ENCODE data around the gene MRPL52. TPM values are rescaled to one million over a fixed set of nuclear protein-coding genes. Genes with fewer than 3 reads are reported as not detected.

MRPL52 gene
- total and polyA plus RNA-seq, 2 of the 13 experiments (the other 11 are each of a cell fraction or from before 2014, with no cell fraction given), result 118 to 329 TPM

DNA sequence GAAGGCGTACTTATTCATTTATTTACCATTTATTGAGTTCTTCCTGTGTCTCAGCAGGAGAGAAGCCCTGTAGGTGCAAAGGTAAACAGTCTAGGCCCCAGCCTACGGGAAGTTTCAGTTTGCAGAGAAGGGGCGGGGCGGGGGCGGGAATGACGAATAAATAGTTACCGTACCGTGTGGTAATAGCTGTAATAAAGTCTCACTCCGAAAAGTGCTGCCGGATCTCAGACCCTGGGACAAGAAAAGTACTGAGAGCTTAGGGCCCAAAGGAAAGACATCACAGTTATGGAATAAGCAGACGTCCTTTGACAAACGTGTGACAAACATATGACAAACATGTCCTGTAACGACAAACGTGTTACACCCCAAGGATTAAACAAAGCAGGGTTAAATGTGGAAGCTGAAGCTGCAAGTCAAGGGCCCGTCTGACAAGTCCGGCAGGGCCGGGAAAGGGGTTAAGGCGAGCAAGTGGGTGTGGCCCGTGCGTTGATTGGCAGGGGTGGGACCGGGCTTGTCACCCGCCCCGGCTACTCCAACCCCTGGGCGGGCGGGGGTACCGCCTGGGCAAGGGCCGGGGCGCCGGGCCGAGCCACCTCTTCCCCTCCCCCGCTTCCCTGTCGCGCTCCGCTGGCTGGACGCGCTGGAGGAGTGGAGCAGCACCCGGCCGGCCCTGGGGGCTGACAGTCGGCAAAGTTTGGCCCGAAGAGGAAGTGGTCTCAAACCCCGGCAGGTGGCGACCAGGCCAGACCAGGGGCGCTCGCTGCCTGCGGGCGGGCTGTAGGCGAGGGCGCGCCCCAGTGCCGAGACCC, 41.7 kb downstream of the MRPL52 start, which contains the start of gene LRP10 (continued):
- TF ChIP-seq ARID2 (CRISPR knock-in tag; IDR thresholded peaks at IDR 0.05; ENCODE audit: borderline replicate concordance) (peak; percentile 89; the same call in 1 of the 2 replicates), PCBP1 (IDR thresholded peaks at IDR 0.05; ENCODE audit: borderline replicate concordance, low read depth, low read length) (peak; percentile 74; the same call in 1 of the 2 replicates), BORCS8-MEF2B (CRISPR knock-in tag; IDR thresholded peaks at IDR 0.05) (no peak; the same call in none of the 2 replicates), ZNF652 (CRISPR knock-in tag; IDR thresholded peaks at IDR 0.05; ENCODE audit: borderline replicate concordance, low read depth) (peak; percentile 99), ZBTB3 (CRISPR knock-in tag; IDR thresholded peaks at IDR 0.05; ENCODE audit: borderline replicate concordance, low read depth) (peak; percentile 56; the same call in 1 of the 2 replicates), HOXA5 (CRISPR knock-in tag; IDR thresholded peaks at IDR 0.05) (peak; percentile 96), ZNF570 (CRISPR knock-in tag; IDR thresholded peaks at IDR 0.05; ENCODE audit: borderline replicate concordance) (peak; percentile 91; the same call in 1 of the 2 replicates), SPEN (CRISPR knock-in tag; IDR thresholded peaks at IDR 0.05; ENCODE audit: low read depth) (peak; percentile 95), KLF16 (CRISPR knock-in tag; IDR thresholded peaks at IDR 0.05) (peak in 1 of 2 experiments; percentile 95; a peak in 2 of 4 replicates), ZNF367 (CRISPR knock-in tag; IDR thresholded peaks at IDR 0.05; ENCODE audit: borderline replicate concordance) (peak; percentile 93), CEBPB (IDR thresholded peaks at IDR 0.05; ENCODE audit: borderline replicate concordance, low read depth, low read length) (peak; percentile 18; the same call in 1 of the 2 replicates), ZNF747 (CRISPR knock-in tag; IDR thresholded peaks at IDR 0.05; ENCODE audit: borderline replicate concordance) (peak; percentile 84), AHR (CRISPR knock-in tag; IDR thresholded peaks at IDR 0.05) (peak; percentile 93)
- TF ChIP-seq, protein P1, sequence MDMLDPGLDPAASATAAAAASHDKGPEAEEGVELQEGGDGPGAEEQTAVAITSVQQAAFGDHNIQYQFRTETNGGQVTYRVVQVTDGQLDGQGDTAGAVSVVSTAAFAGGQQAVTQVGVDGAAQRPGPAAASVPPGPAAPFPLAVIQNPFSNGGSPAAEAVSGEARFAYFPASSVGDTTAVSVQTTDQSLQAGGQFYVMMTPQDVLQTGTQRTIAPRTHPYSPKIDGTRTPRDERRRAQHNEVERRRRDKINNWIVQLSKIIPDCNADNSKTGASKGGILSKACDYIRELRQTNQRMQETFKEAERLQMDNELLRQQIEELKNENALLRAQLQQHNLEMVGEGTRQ (IDR thresholded peaks at IDR 0.05; ENCODE audit: low read depth, low read length), result no peak
- TF ChIP-seq, protein P1 (CRISPR knock-in tag; IDR thresholded peaks at IDR 0.05; ENCODE audit: borderline replicate concordance), result peak; percentile 48; the same call in 1 of the 2 replicates
- TF ChIP-seq, protein P2, sequence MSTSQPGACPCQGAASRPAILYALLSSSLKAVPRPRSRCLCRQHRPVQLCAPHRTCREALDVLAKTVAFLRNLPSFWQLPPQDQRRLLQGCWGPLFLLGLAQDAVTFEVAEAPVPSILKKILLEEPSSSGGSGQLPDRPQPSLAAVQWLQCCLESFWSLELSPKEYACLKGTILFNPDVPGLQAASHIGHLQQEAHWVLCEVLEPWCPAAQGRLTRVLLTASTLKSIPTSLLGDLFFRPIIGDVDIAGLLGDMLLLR (CRISPR knock-in tag; IDR thresholded peaks at IDR 0.05), result peak; percentile 94
- TF ChIP-seq, protein P3, sequence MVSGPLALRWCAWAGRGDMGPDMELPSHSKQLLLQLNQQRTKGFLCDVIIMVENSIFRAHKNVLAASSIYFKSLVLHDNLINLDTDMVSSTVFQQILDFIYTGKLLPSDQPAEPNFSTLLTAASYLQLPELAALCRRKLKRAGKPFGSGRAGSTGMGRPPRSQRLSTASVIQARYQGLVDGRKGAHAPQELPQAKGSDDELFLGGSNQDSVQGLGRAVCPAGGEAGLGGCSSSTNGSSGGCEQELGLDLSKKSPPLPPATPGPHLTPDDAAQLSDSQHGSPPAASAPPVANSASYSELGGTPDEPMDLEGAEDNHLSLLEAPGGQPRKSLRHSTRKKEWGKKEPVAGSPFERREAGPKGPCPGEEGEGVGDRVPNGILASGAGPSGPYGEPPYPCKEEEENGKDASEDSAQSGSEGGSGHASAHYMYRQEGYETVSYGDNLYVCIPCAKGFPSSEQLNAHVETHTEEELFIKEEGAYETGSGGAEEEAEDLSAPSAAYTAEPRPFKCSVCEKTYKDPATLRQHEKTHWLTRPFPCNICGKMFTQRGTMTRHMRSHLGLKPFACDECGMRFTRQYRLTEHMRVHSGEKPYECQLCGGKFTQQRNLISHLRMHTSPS (CRISPR knock-in tag; IDR thresholded peaks at IDR 0.05; ENCODE audit: low read depth), result peak; percentile 86; the same call in 1 of the 2 replicates
- TF ChIP-seq, protein P4, sequence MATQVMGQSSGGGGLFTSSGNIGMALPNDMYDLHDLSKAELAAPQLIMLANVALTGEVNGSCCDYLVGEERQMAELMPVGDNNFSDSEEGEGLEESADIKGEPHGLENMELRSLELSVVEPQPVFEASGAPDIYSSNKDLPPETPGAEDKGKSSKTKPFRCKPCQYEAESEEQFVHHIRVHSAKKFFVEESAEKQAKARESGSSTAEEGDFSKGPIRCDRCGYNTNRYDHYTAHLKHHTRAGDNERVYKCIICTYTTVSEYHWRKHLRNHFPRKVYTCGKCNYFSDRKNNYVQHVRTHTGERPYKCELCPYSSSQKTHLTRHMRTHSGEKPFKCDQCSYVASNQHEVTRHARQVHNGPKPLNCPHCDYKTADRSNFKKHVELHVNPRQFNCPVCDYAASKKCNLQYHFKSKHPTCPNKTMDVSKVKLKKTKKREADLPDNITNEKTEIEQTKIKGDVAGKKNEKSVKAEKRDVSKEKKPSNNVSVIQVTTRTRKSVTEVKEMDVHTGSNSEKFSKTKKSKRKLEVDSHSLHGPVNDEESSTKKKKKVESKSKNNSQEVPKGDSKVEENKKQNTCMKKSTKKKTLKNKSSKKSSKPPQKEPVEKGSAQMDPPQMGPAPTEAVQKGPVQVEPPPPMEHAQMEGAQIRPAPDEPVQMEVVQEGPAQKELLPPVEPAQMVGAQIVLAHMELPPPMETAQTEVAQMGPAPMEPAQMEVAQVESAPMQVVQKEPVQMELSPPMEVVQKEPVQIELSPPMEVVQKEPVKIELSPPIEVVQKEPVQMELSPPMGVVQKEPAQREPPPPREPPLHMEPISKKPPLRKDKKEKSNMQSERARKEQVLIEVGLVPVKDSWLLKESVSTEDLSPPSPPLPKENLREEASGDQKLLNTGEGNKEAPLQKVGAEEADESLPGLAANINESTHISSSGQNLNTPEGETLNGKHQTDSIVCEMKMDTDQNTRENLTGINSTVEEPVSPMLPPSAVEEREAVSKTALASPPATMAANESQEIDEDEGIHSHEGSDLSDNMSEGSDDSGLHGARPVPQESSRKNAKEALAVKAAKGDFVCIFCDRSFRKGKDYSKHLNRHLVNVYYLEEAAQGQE (IDR thresholded peaks at IDR 0.05; ENCODE audit: borderline replicate concordance in 1 of 2, low read depth in 1 of 2, low read length in 2 of 2), result peak in 1 of 2 experiments; percentile 49; a peak in 1 of 4 replicates

Measured in HepG2 (cell line).